Neural crest cell (in vitro differentiated cells): ENCODE data around the gene CHSY3. TPM values are rescaled to one million over a fixed set of nuclear protein-coding genes. Genes with fewer than 3 reads are reported as not detected.

ENCODE experiments used
- DNase-seq: peaks from one replicate; pipeline ENCODE4 v3.0.0; 2021; ENCODE audit warnings: low read depth, mixed read lengths, low spot score
- H3K27ac Mint-ChIP-seq: one replicate; pipeline ENCODE4 v1.8.0; 2021; ENCODE audit warnings: mild to moderate bottlenecking, mixed read lengths; ENCODE audit not compliant: unreplicated experiment
- H3K27me3 Mint-ChIP-seq: 2 replicates; pipeline ENCODE4 v1.8.0; 2021; ENCODE audit warnings: low read depth, mild to moderate bottlenecking, mixed read lengths
- H3K36me3 Mint-ChIP-seq: 2 replicates; pipeline ENCODE4 v1.8.0; 2021; ENCODE audit warnings: low read depth, mild to moderate bottlenecking, mixed read lengths
- H3K4me1 Mint-ChIP-seq: 2 replicates; pipeline ENCODE4 v1.8.0; 2021; ENCODE audit warnings: mixed read lengths
- H3K4me3 Mint-ChIP-seq: one replicate; pipeline ENCODE4 v1.8.0; 2021; ENCODE audit warnings: mild to moderate bottlenecking, mixed read lengths
- H3K9me3 Mint-ChIP-seq: 2 replicates; pipeline ENCODE4 v1.8.0; 2021; ENCODE audit warnings: mixed read lengths
- total RNA-seq: library from RNA; stranded (reverse); gene quantifications from 2 replicates; pipeline ENCODE4 v1.2.1, GENCODE V29; 2021
- TF ChIP-seq, protein P1 (sequence below): fragments of 200-600 bp; sonication (generic); conservative IDR thresholded peaks from 2 replicates; pipeline ENCODE4 v1.5.0; 2021; ENCODE audit warnings: antibody characterized with exemption, mild to moderate bottlenecking

CHSY3 gene
- total RNA-seq, 1 donor from 2014 or later: 0.91 TPM

DNA sequence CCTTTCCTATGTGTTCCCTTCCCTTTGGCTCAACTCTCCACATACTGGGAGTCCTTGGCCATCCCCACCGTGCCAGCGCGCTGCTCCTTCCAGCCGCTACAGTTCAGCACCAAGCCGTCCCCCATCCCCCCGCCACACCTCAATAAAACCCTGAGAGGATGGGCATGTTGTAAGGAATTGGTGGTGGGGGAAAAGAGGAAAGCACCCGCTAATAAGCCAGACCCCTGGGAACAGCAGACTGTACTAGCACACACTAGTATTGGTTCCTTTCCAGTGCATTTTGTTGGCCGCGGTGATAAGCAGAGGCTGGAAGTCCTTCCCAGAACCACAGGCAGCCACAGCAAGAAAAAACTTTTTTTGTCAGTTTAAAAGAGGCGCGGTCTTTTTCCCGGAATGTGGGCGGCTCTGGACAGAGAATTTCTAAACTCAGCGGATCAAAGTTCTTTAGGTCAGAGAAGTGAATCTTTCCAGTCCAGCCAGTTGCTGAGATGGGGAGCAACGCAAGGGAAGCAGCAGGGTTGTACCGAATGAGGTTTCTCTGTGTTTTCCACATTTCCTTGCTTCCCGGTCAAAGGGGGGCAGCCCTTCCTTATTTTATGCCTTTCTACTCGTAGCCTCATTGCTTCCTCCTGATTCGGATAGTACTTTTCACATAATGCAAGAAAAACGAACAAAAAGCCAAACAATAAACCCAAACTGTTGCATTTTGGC lies 2.1 kb downstream of the CHSY3 start:
- TF ChIP-seq, protein P1, sequence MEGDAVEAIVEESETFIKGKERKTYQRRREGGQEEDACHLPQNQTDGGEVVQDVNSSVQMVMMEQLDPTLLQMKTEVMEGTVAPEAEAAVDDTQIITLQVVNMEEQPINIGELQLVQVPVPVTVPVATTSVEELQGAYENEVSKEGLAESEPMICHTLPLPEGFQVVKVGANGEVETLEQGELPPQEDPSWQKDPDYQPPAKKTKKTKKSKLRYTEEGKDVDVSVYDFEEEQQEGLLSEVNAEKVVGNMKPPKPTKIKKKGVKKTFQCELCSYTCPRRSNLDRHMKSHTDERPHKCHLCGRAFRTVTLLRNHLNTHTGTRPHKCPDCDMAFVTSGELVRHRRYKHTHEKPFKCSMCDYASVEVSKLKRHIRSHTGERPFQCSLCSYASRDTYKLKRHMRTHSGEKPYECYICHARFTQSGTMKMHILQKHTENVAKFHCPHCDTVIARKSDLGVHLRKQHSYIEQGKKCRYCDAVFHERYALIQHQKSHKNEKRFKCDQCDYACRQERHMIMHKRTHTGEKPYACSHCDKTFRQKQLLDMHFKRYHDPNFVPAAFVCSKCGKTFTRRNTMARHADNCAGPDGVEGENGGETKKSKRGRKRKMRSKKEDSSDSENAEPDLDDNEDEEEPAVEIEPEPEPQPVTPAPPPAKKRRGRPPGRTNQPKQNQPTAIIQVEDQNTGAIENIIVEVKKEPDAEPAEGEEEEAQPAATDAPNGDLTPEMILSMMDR: no peak
- H3K27ac Mint-ChIP-seq: no peak overlapping the region
- peak overlapping the region; percentile 95 for H3K4me3 Mint-ChIP-seq
- H3K36me3 Mint-ChIP-seq: no peaks in the 10 kb centered on the region
- H3K4me1 Mint-ChIP-seq: peaks cover 22% of the 10 kb centered on the region
- H3K27me3 Mint-ChIP-seq: peaks cover 51% of the 10 kb centered on the region
- H3K9me3 Mint-ChIP-seq: no peaks in the 10 kb centered on the region
- DNase-seq: no peak

DNA sequence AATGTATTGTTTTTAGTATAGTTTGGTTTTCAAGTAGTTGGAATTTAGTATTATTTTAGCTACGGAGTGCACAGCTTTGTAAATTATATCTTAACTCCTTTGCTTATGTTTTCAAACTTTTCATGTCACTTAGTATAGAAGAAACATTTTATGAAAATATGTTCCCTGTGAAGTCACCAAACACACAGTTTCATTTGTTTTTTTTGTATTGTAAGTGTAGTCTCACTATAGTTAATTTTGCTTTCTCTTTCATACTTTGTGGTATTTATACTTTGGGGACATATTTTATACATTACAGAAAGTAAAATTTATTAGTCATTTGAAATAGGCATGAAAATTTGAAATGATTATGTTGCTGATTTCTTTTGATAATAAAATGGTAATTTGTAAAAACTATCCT lies 5.0 kb downstream of the CHSY3 start:
- Mint-ChIP-seq H3K4me1 (peaks cover 20% of the 10 kb centered on the region), H3K9me3 (no peaks in the 10 kb centered on the region), H3K27me3 (peaks cover 28% of the 10 kb centered on the region), H3K4me3 (no peak overlapping the region), H3K27ac (no peak overlapping the region), H3K36me3 (no peaks in the 10 kb centered on the region)
- TF ChIP-seq, protein P1: no peak
- no peak for DNase-seq

DNA sequence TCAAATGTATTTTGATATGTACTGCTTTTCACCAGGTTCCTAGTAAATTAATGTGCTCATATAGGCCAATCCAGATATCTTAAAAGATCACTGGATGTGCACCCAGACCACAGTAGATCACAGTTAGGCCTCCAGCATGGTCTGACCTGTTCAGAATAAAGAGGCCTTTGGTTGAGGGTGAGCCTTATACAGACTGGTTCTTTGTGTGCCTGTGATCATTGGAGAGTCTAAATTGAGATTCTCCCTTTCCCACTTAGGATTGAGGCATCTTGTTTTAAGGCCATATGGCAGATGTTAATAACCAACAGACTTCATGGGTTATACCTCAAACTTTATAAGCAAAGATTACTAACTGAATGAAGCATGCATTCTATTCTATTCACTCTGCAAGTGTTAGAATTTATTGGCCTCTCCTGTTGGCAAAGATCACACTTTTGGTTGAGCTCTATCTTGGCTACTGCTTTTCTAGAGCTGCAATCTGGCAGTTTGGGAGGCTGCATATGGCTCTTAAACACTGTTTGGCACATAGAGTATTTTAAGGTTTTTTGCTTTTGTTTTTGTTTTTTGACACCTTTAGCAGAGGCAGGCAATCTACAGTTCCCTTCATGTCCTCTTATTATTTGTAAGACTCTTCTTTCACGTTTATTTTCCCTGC lies 8.5 kb downstream of the CHSY3 start:
- TF ChIP-seq, protein P1: no peak
- no peaks in the 10 kb centered on the region for H3K9me3 Mint-ChIP-seq
- no peak overlapping the region for H3K4me3 Mint-ChIP-seq
- no peak overlapping the region for H3K27ac Mint-ChIP-seq
- H3K36me3 Mint-ChIP-seq: no peaks in the 10 kb centered on the region
- peaks cover 4% of the 10 kb centered on the region for H3K4me1 Mint-ChIP-seq
- H3K27me3 Mint-ChIP-seq: peaks cover 6% of the 10 kb centered on the region
- DNase-seq: no peak

DNA sequence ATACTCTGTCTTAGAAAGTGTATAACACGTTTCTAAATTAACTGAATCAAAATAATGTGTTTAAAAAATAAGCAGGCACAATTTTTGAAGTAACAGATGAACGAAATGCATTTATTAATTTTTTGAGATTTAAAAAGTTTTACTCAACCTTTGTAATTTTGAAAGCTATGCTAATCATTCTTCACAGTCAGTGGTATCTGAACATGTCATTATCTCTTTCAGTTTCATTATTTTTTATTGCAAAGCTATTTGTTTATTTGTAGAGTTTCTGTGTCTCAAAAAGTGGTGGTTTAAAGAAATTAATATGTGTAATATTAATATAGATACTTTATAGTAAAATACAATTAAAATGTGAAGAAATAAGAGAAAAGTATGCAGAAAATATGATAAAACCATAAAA lies 11.2 kb downstream of the CHSY3 start:
- TF ChIP-seq, protein P1: no peak
- no peak for DNase-seq
- no peak overlapping the region for H3K4me3 Mint-ChIP-seq
- no peaks in the 10 kb centered on the region for H3K36me3 Mint-ChIP-seq
- H3K4me1 Mint-ChIP-seq: peaks cover 4% of the 10 kb centered on the region
- H3K27me3 Mint-ChIP-seq: no peaks in the 10 kb centered on the region
- H3K9me3 Mint-ChIP-seq: peaks cover 2% of the 10 kb centered on the region
- H3K27ac Mint-ChIP-seq: no peak overlapping the region

DNA sequence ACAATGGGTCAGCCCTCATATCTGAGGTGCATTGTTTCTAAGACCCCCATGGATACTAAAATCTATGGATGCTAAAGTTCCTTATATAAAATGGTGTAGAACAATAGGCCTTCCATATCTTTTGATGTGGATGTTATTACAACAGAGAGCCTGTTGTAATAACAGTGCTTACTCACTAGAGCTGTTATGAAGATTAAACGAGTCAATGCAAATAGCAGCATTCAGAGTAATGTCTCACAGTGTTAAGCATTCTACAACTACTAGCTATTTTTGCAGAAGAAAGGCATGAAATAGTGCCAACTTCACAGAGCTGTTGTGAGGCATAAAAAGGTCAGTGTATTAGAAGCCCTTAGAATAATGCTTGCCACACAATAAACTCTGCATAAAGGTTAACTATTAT lies 13.0 kb downstream of the CHSY3 start:
- peaks cover 2% of the 10 kb centered on the region for H3K9me3 Mint-ChIP-seq
- DNase-seq: no peak
- H3K4me3 Mint-ChIP-seq: no peak overlapping the region
- TF ChIP-seq, protein P1: no peak
- no peaks in the 10 kb centered on the region for H3K36me3 Mint-ChIP-seq
- H3K4me1 Mint-ChIP-seq: peaks cover 4% of the 10 kb centered on the region
- no peaks in the 10 kb centered on the region for H3K27me3 Mint-ChIP-seq
- H3K27ac Mint-ChIP-seq: no peak overlapping the region
